B cell (primary cell): ENCODE data around the gene SURF6. TPM values are rescaled to one million over a fixed set of nuclear protein-coding genes. Genes with fewer than 3 reads are reported as not detected.

Experiments used
- ATAC-seq: fragments of 200-7000 bp; cut with Tn5 transposase; one replicate; pipeline ENCODE4 v1.10.0; 2021; ENCODE audit warnings: low read depth, mild to moderate bottlenecking, moderate number of reproducible peaks, moderate library complexity
- CTCF ChIA-PET: fragments of 350-600 bp; sonication (Branson Sonifier 250); formaldehyde crosslinking; loops from one replicate; lab custom pipeline; 2021; ENCODE audit warnings: antibody characterized with exemption, inconsistent platforms; lab: Charles Lee
- POLR2A ChIA-PET: fragments of 350-600 bp; sonication (Branson Sonifier 250); formaldehyde crosslinking; loops from one replicate; lab custom pipeline; 2021; ENCODE audit warnings: antibody characterized with exemption; lab: Charles Lee
- DNase-seq: peaks from one replicate; pipeline ENCODE4 v3.0.0; 2013
- H2AFZ ChIP-seq: 2 replicates; pipeline ENCODE4 v1.6.1; 2012; ENCODE audit warnings: mild to moderate bottlenecking, low read depth, low read length; ENCODE audit not compliant: insufficient read depth, poor library complexity, severe bottlenecking
- H3K27ac ChIP-seq, 2 donors: 1 replicate in 1 of 2; 2 replicates in 1 of 2; pipeline ENCODE4 v1.5.1; 2012 to 2013; ENCODE audit warnings: low read length in 2 of 2, mild to moderate bottlenecking in 2 of 2, moderate library complexity in 1 of 2
- H3K27me3 ChIP-seq, 4 experiments: fragments of 200-600 bp in 1 of 4; sonication (generic) in 1 of 4; replicated peaks in 1 of 4; 1 replicate in 2 of 4; 2 replicates in 2 of 4; pipeline versions ENCODE4 v1.6.1 to v1.7.0; 2013 to 2016; ENCODE audit warnings: low read length in 3 of 4, mild to moderate bottlenecking in 2 of 4, mixed read lengths in 1 of 4, moderate library complexity in 1 of 4; ENCODE audit not compliant: insufficient read depth in 4 of 4, control insufficient read depth in 3 of 4; ENCODE audit errors: control extremely low read depth in 1 of 4
- H3K36me3 ChIP-seq, 2 experiments: replicated peaks in 1 of 2; 1 replicate in 1 of 2; 2 replicates in 1 of 2; pipeline versions ENCODE4 v1.6.1 to v1.7.1; 2013; ENCODE audit warnings: low read length in 1 of 2; ENCODE audit not compliant: insufficient read depth in 2 of 2, control insufficient read depth in 1 of 2; ENCODE audit errors: control extremely low read depth in 1 of 2, extremely low read depth in 1 of 2
- H3K4me1 ChIP-seq, 2 donors: fragments of 200-600 bp in 1 of 2; sonication (generic) in 1 of 2; 1 replicate in 1 of 2; 2 replicates in 1 of 2; pipeline versions ENCODE4 v1.5.1 to v1.6.1; 2013 to 2017; ENCODE audit warnings: low read length in 2 of 2; ENCODE audit not compliant: control insufficient read depth in 2 of 2, insufficient read depth in 2 of 2
- H3K4me2 ChIP-seq: replicated peaks from 2 replicates; pipeline ENCODE3; 2012; ENCODE audit warnings: mild to moderate bottlenecking, low read depth, low read length; ENCODE audit not compliant: poor library complexity, severe bottlenecking
- H3K4me3 ChIP-seq, 5 experiments: fragments of 200-600 bp in 1 of 5; sonication (generic) in 1 of 5; 1 replicate in 3 of 5; 2 replicates in 2 of 5; pipeline versions ENCODE4 v1.5.1 to v1.7.0; 2011 to 2016; ENCODE audit warnings: low read length in 4 of 5, mild to moderate bottlenecking in 4 of 5, low read depth in 2 of 5, control low read depth in 1 of 5, moderate library complexity in 1 of 5; ENCODE audit not compliant: insufficient read depth in 1 of 5; ENCODE audit errors: control extremely low read depth in 1 of 5, extremely low read depth in 1 of 5
- H3K79me2 ChIP-seq: fragments of 200-600 bp; sonication (generic); one replicate; pipeline ENCODE4 v1.6.0; 2016; ENCODE audit warnings: low read length; ENCODE audit not compliant: control insufficient read depth, insufficient read depth
- H3K9ac ChIP-seq: fragments of 200-600 bp; sonication (generic); 2 replicates; pipeline ENCODE4 v1.6.1; 2017; ENCODE audit warnings: mild to moderate bottlenecking, low read length, moderate library complexity
- H3K9me3 ChIP-seq, 3 donors: one replicate each; pipeline versions ENCODE4 v1.6.1 to v1.7.1; 2013; ENCODE audit warnings: low read length in 2 of 3; ENCODE audit not compliant: control insufficient read depth in 2 of 3, insufficient read depth in 1 of 3; ENCODE audit errors: control extremely low read depth in 1 of 3
- H4K20me1 ChIP-seq: 2 replicates; pipeline ENCODE4 v1.6.0; 2012; ENCODE audit warnings: mild to moderate bottlenecking, low read length; ENCODE audit not compliant: insufficient read depth, control insufficient read depth, poor library complexity, severe bottlenecking
- H3K27ac Mint-ChIP-seq: one replicate; pipeline ENCODE4 v1.8.0; 2021; ENCODE audit warnings: mixed read lengths
- H3K27me3 Mint-ChIP-seq: one replicate; pipeline ENCODE4 v1.8.0; 2021; ENCODE audit warnings: mixed read lengths
- H3K4me1 Mint-ChIP-seq: one replicate; pipeline ENCODE4 v1.8.0; 2021; ENCODE audit warnings: mixed read lengths
- H3K4me3 Mint-ChIP-seq: one replicate; pipeline ENCODE4 v1.8.0; 2021; ENCODE audit warnings: mixed read lengths
- H3K9me3 Mint-ChIP-seq: one replicate; pipeline ENCODE4 v1.8.0; 2022; ENCODE audit warnings: mixed read lengths; ENCODE audit not compliant: insufficient read depth
- EZH2 ChIP-seq: IDR thresholded peaks from 2 replicates; pipeline ENCODE4 v1.6.1; 2012; ENCODE audit warnings: borderline replicate concordance, low read depth, mild to moderate bottlenecking, moderate library complexity, low read length; ENCODE audit not compliant: insufficient read depth, poor library complexity, severe bottlenecking
- WGBS: methylation state at CpG from one replicate; pipeline ENCODE4 v1.1.5; 2013; ENCODE audit warnings: missing lambda C conversion rate; ENCODE audit not compliant: insufficient coverage; 5-methylcytosine and 5-hydroxymethylcytosine counted together
- intact Hi-C: fragments of 100-400 bp; cut with micrococcal nuclease; formaldehyde crosslinking; loops from one replicate; pipeline ENCODE4 v1.10.0; 2022
- polyA plus RNA-seq: library from polyadenylated mRNA; depleted of rRNA; stranded (reverse); fragments of >200 nt; gene quantifications from 2 replicates; pipeline ENCODE4 v1.2.3, GENCODE V29; 2012
- total RNA-seq, 2 donors: library from RNA; stranded (reverse); fragments of 120-200 nt in 1 of 2; gene quantifications; 1 replicate in 1 of 2; 2 replicates in 1 of 2; pipeline versions ENCODE4 v1.2.3 to v1.2.4, GENCODE V29; 2013 to 2022
- TF ChIP-seq, protein P1 (sequence below): fragments of 200-600 bp; IDR thresholded peaks from one replicate; pipeline ENCODE4 v1.8.0; 2022; ENCODE audit warnings: antibody characterized with exemption, mild to moderate bottlenecking

SURF6 gene
- total and polyA plus RNA-seq, 2 donors (not counting 1 experiment from before 2014, with no cell fraction given), result 14.7 to 25.9 TPM

- DNase-seq, result peak; percentile 88
- peak; percentile 88 for ATAC-seq
- Histone ChIP-seq H2AFZ (peak within 1 kb of the TSS; percentile 93), H3K36me3 (peaks cover 0 to 52% of the 10 kb centered on the region in 2 experiments), H3K9me3 (peaks cover 0 to 8% (median 0%) of the 10 kb centered on the region in 3 donors), H3K27ac (peak within 1 kb of the TSS; percentile 55 to 90), H3K4me2 (peak within 1 kb of the TSS; percentile 98), H3K4me3 (peak within 1 kb of the TSS; percentile 39 to 91 (median 75)), H3K4me1 (peaks cover 16 to 29% of the 10 kb centered on the region in 2 donors), H3K27me3 (no peaks in the 10 kb centered on the region), H3K9ac (peak within 1 kb of the TSS; percentile 87), H4K20me1 (peaks cover 38% of the 10 kb centered on the region), H3K79me2 (peaks cover 54% of the 10 kb centered on the region)
- Mint-ChIP-seq H3K9me3 (no peaks in the 10 kb centered on the region), H3K4me1 (peaks cover 32% of the 10 kb centered on the region), H3K4me3 (peak within 1 kb of the TSS; percentile 89), H3K27ac (peak within 1 kb of the TSS; percentile 83), H3K27me3 (no peaks in the 10 kb centered on the region)
- ChIA-PET POLR2A (interaction anchor here (0.6 to 1.9 kb wide), 4 partner anchors 9 to 122 kb away, joined by 3 to 18 read pairs (median 4); partner anchors contain the start of genes MED22, RPL7A and STKLD1), CTCF (interaction anchor here (0.7 to 2.0 kb wide), 8 partner anchors 8 to 170 kb away, joined by 3 to 11 read pairs (median 3); partner anchors contain the start of gene RPL7A)
- TF ChIP-seq, protein P1, sequence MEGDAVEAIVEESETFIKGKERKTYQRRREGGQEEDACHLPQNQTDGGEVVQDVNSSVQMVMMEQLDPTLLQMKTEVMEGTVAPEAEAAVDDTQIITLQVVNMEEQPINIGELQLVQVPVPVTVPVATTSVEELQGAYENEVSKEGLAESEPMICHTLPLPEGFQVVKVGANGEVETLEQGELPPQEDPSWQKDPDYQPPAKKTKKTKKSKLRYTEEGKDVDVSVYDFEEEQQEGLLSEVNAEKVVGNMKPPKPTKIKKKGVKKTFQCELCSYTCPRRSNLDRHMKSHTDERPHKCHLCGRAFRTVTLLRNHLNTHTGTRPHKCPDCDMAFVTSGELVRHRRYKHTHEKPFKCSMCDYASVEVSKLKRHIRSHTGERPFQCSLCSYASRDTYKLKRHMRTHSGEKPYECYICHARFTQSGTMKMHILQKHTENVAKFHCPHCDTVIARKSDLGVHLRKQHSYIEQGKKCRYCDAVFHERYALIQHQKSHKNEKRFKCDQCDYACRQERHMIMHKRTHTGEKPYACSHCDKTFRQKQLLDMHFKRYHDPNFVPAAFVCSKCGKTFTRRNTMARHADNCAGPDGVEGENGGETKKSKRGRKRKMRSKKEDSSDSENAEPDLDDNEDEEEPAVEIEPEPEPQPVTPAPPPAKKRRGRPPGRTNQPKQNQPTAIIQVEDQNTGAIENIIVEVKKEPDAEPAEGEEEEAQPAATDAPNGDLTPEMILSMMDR, result peak; percentile 33
- TF ChIP-seq EZH2, result no peak
- under 1% methylated on average over 78 of the region's 78 CpGs for WGBS
- intact Hi-C loops, result loop anchor here (1.0 to 10.0 kb wide), 3 partner anchors 8 to 172 kb away; partner anchors contain the start of genes MED22, RPL7A, STKLD1 and SURF4
Measured at GRCh38 chr9:133356391-133357091, 20.6 kb upstream of the SURF6 start, which contains the start of the genes SURF1 and SURF2. SURF1 (minus strand) TSS chr9:133356487; CDS start chr9:133356453, 34 bp downstream. SURF2 (plus strand) TSS chr9:133356550; CDS start chr9:133356593, 43 bp downstream.
